HG03103 (cell line): ENCODE data around the gene C9orf152.
A peak's percentile ranks its signal among the peaks of the same experiment; 100 is the strongest.
"Not testable (repeated sequence)": the region's sequence is repeated elsewhere in the genome, so short reads cannot be mapped to it uniquely, and the experiment has no call there.

Experiments
- ATAC-seq: cut with Tn5 transposase; IDR thresholded peaks from one replicate; pipeline ENCODE4 v1.9.1; 2021; ENCODE audit warnings: low read depth; ENCODE audit not compliant: unreplicated experiment

The C9orf152 gene, protein sequence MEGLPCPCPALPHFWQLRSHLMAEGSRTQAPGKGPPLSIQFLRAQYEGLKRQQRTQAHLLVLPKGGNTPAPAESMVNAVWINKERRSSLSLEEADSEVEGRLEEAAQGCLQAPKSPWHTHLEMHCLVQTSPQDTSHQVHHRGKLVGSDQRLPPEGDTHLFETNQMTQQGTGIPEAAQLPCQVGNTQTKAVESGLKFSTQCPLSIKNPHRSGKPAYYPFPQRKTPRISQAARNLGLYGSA

DNA sequence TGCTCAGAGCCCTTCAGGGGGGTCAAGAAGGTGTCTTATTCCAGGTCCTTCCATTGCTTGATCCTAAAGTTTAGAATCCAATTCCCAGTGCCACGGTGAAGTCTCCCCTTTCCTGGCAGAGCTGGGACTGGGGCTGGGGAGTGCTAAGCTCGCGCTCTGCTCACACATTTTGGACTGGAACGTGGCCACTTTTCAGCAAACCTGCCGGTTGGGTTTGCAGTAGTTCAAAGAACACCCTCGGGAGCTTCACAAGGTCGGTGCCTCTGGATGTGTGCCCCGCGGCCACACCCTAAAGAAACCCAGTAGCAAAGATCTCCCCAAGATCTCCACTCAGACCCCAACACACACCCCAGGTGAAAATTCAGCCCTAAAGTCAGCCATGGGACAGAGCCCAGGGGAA lies at the start of gene C9orf152:
Gene C9orf152 (minus strand): TSS at position 129 of the 400 bp plus-strand sequence. CDS start 580 bp downstream, outside the sequence.
- ATAC-seq: no peak

DNA sequence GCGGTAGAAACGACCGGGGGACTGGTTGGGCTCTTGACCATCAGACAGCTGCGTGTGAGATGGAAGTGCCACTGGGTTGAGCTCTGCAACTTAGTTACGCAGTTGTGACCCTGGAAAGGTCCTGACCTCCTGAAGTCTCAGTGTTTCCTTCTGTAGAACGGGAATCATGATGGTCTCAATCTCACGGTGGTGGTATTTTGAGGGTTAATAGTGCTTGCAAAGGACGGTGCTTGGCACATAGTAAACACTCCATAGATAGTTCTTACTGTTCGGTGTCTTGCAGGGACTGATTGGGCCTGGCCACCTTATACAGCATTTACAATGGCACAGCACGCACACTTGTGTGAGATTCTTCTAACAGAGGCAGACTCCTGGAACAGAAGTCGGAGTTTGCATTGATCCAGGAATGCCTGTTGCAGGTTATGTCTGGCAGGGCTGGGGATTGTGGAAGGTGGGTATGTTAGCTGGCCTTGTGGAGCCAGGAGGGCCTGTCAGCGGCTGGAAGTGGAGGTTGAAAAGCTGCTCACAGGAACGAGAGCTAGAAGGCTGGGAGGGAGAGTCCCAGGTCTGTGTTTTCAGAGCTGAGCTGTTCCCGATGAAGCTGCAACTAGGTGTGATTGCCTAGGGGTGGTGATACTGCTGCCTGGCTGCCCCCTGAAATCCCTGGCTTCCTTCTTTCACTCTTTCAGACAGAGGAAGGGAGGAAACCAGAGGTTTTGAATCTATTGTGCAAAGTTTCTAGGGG lies 49.3 kb upstream of the C9orf152 start:
- no peak for ATAC-seq

DNA sequence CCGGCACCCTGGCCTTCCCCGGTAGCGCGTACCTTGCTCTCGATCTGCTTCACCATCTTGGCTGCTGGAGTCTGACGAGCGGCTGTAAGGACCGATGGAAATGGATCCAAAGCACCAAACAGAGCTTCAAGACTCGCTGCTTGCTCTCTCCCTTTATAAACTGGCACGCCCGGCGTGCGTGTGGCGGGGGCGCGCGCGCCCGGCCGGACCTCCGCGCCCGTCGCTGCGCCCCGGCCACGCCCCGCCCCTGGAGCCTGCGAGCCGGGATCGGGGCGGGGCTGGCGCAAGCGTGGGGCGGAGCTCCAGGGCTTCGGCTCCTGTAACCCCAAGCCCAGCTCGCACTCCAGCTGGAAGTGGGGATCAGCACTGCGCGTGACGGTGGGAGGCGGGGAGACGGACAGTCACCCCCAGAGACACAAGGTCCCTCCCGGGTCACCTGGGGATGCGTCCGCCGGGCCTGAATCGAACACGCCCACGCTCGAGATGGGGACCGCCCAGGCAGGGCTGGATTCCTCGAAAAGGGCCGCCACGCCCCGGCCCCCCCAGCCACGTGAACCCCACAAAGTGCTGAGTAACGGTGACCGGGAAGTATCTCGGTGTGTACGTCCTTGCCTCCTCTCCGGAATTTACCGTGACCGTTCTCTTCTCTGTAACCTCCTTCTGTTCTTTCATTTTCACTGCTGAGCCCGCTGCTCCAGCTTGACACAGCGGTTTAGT lies 48.6 kb upstream of the C9orf152 start, which contains the start of gene TXN:
Gene TXN (minus strand): TSS at position 128 of the 717 bp plus-strand sequence. CDS start 72 bp downstream, at position 56.
- peak; percentile 57 for ATAC-seq

- peak; percentile 16 for ATAC-seq
Observed at GRCh38 chr9:110255463-110256379, 47.8 kb upstream of the C9orf152 start.

DNA sequence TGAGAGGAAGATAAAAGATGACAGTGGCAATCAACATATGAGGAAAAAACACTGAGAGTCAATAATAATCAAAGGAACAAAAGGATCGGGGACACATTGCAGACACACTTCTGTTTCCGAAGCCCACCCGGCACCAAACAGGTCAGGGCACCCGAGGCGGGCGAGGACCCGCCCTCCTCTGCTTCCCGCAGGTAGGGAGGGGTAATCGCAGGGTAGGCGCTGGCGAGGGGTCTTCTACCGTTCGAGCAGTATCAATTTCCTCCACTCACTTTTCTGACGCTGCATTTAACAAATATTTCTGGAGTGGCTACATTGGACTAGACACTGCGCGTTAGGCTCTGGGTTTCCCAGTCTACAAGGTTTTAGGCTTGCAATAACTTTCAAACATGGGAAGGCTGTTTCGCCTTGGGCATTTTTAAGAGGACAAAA lies 47.1 kb upstream of the C9orf152 start:
- ATAC-seq: no peak

DNA sequence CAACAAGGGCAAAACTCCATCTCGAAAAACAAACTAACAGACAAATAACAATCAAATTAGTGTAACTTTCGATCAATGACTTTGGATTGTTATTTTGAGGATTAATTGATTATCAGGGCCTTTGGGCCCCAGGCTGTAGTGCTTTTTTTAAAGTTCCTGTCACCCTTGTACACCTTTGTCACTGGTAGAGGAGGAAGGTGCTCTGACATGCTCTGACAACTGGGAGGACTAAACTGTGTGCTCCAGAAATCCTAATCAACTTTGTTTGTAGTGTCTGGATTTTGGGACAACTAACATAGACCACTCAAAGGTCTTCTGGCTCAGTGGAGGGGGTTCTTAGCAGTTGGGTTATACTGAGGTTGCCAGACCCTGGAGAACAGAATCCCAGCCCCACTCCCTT lies 46.5 kb upstream of the C9orf152 start:
- ATAC-seq: no peak

DNA sequence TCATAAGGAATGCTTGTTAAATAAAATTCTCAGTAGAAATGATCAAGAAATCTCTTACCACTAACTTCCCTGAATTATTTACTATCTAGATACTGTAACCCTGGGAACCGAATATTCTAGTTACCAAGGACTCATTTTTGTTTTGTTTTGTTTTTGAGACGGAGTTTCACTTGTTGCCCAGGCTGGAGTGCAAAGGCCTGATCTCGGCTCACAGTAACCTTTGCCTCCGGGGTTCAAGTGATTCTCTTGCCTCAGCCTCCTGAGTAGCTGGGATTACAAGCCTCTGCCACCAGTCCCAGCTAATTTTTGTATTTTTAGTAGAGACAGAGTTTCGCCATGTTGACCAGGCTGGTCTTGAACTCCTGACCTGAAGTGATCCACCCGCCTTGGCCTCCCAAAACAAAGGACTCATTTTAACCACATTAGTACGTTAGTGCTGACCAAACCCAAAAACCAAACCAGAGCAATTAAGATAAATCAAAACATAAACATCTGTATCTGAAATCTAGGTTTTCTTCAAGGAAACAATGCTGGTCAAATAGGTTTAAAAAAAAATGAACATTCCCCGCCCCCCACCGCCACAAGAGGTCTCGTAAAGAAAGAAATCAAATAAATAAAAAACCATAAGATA lies 44.7 kb upstream of the C9orf152 start:
- ATAC-seq: no peak

DNA sequence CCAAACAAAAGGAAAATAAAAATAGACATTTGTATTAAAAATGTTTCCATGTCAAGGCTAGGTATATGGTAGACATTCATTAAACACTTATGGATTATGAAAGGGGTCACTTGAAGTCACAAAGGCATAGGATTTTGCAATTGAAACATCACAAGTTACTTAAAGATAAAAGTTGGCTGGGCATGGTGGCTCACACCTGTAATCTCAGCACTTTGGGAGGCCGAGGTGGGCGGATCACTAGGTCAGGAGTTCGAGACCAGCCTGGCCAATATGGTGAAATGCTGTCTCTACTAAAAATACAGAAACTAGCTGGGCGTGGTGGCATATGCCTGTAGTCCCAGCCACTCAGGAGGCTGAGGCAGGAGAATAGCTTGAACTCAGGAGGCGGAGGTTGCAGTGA lies 43.8 kb upstream of the C9orf152 start:
- not testable (repeated sequence) for ATAC-seq

DNA sequence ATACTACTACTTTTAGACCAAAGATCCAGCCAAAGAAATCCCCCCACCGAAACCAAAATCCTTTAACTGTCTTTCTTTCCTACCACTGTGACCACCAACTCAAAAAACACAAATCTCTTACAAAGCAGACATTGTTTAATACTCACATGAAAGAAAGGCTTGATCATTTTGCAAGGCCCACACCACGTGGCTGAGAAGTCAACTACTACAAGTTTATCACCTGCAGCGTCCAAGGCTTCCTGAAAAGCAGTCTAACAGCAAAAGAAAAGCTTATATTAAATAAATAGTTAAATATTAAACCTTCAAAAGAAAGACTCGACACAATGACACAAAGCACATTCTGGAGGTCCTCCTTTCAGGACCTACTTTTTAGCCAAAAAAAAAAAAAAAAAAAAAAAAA lies 43.3 kb upstream of the C9orf152 start:
- no peak for ATAC-seq

- no peak for ATAC-seq
Observed at GRCh38 chr9:110249603-110250002, 41.6 kb upstream of the C9orf152 start.

- no peak for ATAC-seq
Observed at GRCh38 chr9:110248361-110248760, 40.4 kb upstream of the C9orf152 start.

GRCh38 chr9:110246214-110246613 lies 38.3 kb upstream of the C9orf152 start:
- ATAC-seq: no peak

DNA sequence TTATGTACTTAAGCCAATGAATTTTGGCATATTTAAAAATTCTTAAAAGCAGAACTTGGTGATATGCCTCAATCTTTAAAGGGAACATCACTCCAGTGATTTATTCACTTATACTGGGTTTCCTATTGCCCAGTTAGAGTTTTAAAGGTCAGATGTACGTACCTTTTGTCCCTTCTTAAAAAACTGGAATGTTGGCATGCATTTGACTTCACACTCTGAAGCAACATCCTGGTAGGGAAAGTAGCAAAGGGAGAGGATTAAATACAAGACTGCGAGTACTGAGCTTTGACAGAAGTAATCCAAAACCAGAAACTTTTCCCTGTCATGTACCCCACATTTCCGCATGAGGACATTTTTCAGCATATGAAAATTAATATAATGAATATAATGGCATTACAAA lies 36.7 kb upstream of the C9orf152 start:
- no peak for ATAC-seq

- no peak for ATAC-seq
Observed at GRCh38 chr9:110241858-110242321, 33.9 kb upstream of the C9orf152 start.

- ATAC-seq: no peak
Observed at GRCh38 chr9:110241260-110241857, 33.4 kb upstream of the C9orf152 start.

- no peak for ATAC-seq
Observed at GRCh38 chr9:110240198-110240597, 32.2 kb upstream of the C9orf152 start.

DNA sequence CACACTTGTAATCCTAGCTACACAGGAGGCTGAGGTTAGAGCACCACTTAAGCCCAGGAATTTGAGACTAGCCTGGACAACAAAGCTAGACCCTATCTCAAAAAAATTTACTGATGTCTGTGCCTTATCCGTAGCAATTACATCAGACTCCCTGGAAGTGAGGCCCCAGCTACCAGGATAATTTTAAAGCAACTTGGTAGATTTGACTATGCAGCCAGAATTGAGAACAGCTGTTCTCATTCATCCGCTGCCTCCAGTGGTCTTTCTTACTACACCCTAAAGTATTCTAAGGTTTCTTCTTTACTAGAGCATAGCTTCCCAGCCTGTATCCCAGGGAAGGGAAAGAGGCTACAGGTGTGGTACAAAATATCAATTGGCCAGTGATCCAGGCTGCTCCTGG lies 20.4 kb upstream of the C9orf152 start:
- ATAC-seq: no peak

GRCh38 chr9:110224583-110224982 lies 16.6 kb upstream of the C9orf152 start:
- no peak for ATAC-seq

- ATAC-seq: no peak
Observed at GRCh38 chr9:110220809-110221208, 12.8 kb upstream of the C9orf152 start.
